ENCODE data around the gene SBF2.

Gene SBF2

DNA sequence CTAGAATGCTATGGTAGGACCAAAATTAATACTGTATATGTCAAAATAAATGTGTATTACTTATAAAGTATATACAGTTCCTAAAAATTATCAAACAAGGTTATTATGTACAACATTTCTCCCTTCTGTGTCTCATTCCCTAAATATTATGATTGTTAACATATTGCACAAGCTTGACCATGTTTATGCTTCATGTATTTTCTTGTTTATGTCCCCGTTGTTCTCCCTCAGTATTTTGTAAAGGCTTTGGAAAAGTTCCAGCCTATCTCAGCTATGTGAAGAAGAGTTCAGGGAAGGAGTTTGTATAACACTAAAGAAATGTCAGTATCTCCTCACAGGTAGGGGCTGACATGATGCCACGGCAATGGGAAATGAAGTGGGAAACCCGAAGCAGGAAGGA is 30.5 kb upstream of the SBF2 start:
- peaks cover 12% of the 10 kb centered on the region for H3K4me1 ChIP-seq (ENCODE audit: control insufficient read depth, insufficient read depth, low read length)

DNA sequence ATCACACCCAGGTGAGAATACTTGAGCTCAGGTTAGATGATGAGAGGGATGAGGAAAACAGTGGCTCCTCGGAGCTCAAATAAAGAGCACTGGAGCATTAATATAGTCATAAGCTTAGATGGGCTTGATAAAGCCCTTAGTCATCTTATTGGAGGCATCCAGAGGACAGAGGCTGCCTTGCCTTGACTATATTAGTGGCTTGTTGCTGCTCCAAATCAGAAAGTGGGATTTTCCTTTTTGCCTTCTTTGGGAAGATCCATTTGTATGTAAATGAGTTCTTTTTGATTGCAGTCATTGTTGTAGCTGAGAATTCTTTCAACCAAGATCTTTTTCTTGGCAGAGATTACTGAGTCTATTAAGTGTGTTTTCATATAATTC is 29.8 kb upstream of the SBF2 start:
- no peaks in the 10 kb centered on the region for H3K9me3 ChIP-seq (ENCODE audit: control insufficient read depth, insufficient read depth, low read length)
- peaks cover 12% of the 10 kb centered on the region for H3K4me1 ChIP-seq (ENCODE audit: control insufficient read depth, insufficient read depth, low read length)
- no peaks in the 10 kb centered on the region for H3K27me3 ChIP-seq (ENCODE audit: control insufficient read depth, insufficient read depth, low read length)
- no peak overlapping the region for H3K4me3 ChIP-seq (ENCODE audit: low read depth, low read length)
- no peak overlapping the region for H3K9ac ChIP-seq (ENCODE audit: low read depth, low read length)
- H3K36me3 ChIP-seq (ENCODE audit: control insufficient read depth, insufficient read depth, low read length): no peaks in the 10 kb centered on the region

More for the DNA sequence above, 30.5 kb upstream of the SBF2 start:
- H3K36me3 ChIP-seq (ENCODE audit: control insufficient read depth, insufficient read depth, low read length): no peaks in the 10 kb centered on the region
- H3K4me3 ChIP-seq (ENCODE audit: low read depth, low read length): no peak overlapping the region
- no peaks in the 10 kb centered on the region for H3K27me3 ChIP-seq (ENCODE audit: control insufficient read depth, insufficient read depth, low read length)
- no peak overlapping the region for H3K9ac ChIP-seq (ENCODE audit: low read depth, low read length)
- H3K9me3 ChIP-seq (ENCODE audit: control insufficient read depth, insufficient read depth, low read length): no peaks in the 10 kb centered on the region

DNA sequence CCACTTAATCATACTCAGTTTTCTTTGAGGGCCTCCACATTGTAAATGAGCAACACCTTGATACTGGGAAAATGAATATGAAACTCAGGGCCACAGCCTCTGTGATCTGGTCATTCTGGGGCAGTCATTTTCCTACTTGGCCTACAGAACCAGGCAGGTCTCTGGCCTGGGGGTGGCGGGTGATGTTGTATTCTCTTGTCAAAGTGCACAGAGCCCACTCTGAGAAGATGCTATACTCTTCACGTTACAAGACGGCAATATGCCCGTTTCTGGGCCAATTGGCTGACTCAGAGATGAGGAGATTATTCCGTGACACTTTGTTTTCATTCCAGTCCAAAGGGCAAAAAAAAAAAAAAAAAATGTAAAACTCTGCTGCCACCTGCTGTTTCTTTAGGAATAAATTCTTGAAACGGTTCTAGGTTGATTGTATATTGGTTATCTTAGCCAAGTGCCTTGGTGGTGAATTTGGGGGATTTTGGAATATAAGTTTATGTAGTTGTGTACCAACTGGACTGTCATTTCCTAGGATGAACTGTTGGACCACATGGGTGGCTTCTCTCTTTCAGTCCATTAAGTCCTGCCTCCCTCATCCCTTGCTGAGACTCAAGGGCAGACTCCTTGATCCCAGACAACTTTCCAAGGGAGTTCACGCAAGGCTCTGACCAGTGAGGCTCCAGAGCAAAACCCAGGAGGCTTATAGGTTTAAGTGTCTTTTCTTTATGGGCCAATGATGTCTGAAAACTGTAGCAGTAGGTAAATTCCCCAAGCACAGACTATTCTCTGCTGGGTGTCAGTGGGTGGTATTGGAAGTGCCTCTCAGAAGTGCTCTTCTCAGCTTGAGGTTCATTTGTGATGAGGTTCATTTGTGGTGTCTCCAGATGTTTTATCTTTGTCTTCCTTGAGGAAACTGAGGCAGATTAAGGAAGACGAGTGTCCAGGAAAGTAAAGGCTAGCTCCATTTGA is 29.1 kb upstream of the SBF2 start:
- H3K4me1 ChIP-seq (ENCODE audit: control insufficient read depth, insufficient read depth, low read length): peaks cover 11% of the 10 kb centered on the region
- H3K9ac ChIP-seq (ENCODE audit: low read depth, low read length): no peak overlapping the region
- no peaks in the 10 kb centered on the region for H3K36me3 ChIP-seq (ENCODE audit: control insufficient read depth, insufficient read depth, low read length)
- H3K27me3 ChIP-seq (ENCODE audit: control insufficient read depth, insufficient read depth, low read length): no peaks in the 10 kb centered on the region
- no peaks in the 10 kb centered on the region for H3K9me3 ChIP-seq (ENCODE audit: control insufficient read depth, insufficient read depth, low read length)
- H3K4me3 ChIP-seq (ENCODE audit: low read depth, low read length): no peak overlapping the region

DNA sequence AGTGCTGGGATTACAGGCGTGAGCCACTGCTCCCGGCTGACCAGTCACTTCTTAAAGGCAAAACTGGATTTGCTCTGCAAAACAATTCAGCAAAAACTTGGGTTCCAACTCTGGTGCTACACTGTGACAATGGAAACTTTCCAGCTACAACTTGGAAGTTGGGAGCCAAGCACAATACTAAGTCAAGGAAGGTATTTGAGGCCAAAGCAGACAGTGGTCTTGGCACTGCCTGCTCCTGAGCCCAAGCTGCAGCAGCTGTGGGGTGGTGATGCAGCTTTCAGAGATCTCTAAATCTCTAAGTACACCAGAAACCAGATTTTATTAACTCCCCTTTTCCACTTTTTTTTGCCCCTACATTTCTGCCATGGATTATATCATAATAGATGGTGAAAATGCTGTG is 28.4 kb upstream of the SBF2 start:
- no peaks in the 10 kb centered on the region for H3K36me3 ChIP-seq (ENCODE audit: control insufficient read depth, insufficient read depth, low read length)
- no peaks in the 10 kb centered on the region for H3K27me3 ChIP-seq (ENCODE audit: control insufficient read depth, insufficient read depth, low read length)
- no peak overlapping the region for H3K9ac ChIP-seq (ENCODE audit: low read depth, low read length)
- no peak overlapping the region for H3K4me3 ChIP-seq (ENCODE audit: low read depth, low read length)
- H3K9me3 ChIP-seq (ENCODE audit: control insufficient read depth, insufficient read depth, low read length): no peaks in the 10 kb centered on the region
- H3K4me1 ChIP-seq (ENCODE audit: control insufficient read depth, insufficient read depth, low read length): peaks cover 14% of the 10 kb centered on the region

DNA sequence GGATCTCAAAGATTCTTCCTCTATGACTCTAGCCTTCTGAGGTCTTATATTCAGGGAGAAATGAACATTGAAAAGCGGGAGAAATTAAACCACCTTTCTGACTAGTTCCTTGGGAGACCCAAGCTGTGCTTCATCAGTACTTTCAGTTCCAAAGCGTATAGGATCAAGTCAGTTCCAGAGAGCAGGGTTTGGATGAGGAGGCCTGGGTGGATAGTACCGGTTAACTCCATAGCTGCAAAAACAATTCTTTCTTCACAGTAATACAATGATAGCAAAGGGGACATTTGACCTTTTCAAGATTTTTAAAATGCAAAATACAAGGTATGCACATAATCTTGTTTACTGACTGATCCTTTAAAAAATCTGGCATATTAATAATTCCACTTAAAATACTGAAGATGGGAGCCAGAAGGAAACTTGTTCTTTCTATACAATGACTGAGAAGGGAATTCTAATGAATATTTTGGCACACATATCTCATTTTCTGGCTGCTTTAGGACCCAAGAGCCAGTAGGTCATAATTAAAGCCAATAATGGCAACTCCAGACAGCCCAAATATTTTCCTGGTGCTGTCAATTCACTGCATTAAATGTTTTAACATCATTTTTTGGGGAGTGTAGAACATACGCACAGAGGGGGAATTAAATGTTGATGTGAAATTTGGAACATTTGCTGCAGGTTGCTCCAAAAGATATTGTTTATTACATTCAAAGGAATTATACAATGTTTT is 26.9 kb upstream of the SBF2 start:
- no peaks in the 10 kb centered on the region for H3K9me3 ChIP-seq (ENCODE audit: control insufficient read depth, insufficient read depth, low read length)
- no peak overlapping the region for H3K9ac ChIP-seq (ENCODE audit: low read depth, low read length)
- no peak overlapping the region for H3K4me3 ChIP-seq (ENCODE audit: low read depth, low read length)
- no peaks in the 10 kb centered on the region for H3K27me3 ChIP-seq (ENCODE audit: control insufficient read depth, insufficient read depth, low read length)
- peaks cover 14% of the 10 kb centered on the region for H3K4me1 ChIP-seq (ENCODE audit: control insufficient read depth, insufficient read depth, low read length)
- no peaks in the 10 kb centered on the region for H3K36me3 ChIP-seq (ENCODE audit: control insufficient read depth, insufficient read depth, low read length)

DNA sequence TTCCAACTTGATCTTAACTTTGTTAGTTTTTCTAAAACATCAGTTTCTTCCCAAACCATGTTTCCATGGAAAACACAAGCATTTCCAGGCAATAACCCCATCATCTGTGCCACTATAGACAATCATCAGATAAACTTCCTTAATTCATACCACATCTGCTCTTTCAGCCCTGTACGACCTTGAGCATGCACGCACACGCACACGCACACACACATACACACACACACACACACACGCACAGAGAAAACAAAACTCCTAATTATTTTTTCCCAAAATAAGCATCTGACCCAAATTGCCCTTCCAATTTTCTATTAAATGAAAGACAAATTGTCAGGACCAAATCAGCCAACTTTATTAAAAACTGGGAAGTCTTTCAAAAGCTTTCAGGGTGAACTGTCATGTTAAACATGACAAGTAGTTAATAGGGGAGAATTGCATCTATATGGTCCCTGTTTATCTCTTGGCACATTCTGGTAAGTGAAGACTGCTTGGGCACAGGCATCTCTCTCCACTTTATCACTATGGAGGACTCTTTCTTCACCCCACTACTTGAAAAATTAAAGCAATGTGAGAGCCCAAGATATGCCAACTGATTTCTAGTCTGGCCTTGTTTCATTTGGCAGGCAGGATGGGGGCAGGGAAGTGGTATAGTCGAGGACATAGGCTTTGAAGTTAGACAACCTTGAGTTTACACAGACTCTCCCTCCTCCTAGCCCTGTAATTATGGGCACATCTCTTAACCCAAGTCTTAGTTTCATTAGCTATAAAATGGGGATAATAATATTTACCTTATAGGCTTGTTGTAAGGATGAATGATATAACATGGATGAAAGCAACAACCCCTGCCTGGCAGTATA is 25.9 kb upstream of the SBF2 start:
- H3K36me3 ChIP-seq (ENCODE audit: control insufficient read depth, insufficient read depth, low read length): no peaks in the 10 kb centered on the region
- H3K4me1 ChIP-seq (ENCODE audit: control insufficient read depth, insufficient read depth, low read length): peaks cover 14% of the 10 kb centered on the region
- no peaks in the 10 kb centered on the region for H3K9me3 ChIP-seq (ENCODE audit: control insufficient read depth, insufficient read depth, low read length)
- H3K4me3 ChIP-seq (ENCODE audit: low read depth, low read length): no peak overlapping the region
- H3K27me3 ChIP-seq (ENCODE audit: control insufficient read depth, insufficient read depth, low read length): no peaks in the 10 kb centered on the region
- H3K9ac ChIP-seq (ENCODE audit: low read depth, low read length): no peak overlapping the region

DNA sequence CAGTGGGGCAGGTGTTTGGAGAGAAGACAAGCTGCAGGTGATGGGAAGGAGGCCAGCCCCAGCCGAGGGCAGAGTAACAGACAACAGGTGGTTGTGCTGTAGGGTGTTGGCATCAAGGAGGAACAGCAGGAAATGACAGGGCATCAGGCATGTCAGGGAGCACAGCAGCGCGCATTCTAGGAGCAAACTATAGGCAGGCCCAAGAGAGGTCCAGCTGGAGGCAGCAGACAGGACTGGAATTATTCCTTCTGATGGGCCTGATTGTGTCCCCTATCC is 24.4 kb upstream of the SBF2 start:
- H3K4me1 ChIP-seq (ENCODE audit: control insufficient read depth, insufficient read depth, low read length): peaks cover 11% of the 10 kb centered on the region
- H3K36me3 ChIP-seq (ENCODE audit: control insufficient read depth, insufficient read depth, low read length): no peaks in the 10 kb centered on the region

DNA sequence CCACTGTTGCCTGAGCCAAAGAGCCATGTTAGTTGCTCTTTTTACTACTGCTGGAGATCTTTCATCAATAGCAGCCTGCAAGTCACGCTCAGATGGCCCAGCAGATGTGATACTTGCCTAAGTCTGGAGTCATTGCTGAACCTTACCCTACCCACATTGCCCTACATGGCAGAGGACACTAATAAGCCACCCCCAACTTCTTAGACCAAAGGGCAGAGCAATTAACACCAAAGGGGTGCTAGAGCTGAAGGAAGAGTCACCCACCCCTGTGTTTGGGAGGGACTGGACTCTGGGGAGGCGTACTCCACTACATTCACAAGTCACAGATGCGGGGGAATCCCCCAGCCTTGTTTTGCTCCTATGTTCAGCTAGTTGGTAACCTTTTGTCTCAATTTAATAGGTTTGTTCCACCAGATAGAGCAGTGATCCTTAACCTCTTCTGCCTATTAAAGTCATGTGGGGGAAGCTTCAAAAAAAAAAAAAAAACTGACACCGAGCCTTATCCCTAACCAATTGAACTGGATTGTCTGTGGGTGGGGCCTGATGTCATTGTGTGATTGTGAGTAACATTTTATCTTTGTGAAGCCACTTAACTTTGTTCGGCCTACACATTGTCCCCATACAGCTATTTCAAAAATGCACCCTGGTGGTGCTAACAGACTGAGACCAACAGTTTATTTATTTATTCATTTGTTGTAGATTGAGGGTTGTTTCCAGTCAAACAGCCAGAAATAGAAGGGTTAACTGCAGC is 23.9 kb upstream of the SBF2 start:
- no peaks in the 10 kb centered on the region for H3K36me3 ChIP-seq (ENCODE audit: control insufficient read depth, insufficient read depth, low read length)
- no peak overlapping the region for H3K9ac ChIP-seq (ENCODE audit: low read depth, low read length)
- peaks cover 7% of the 10 kb centered on the region for H3K4me1 ChIP-seq (ENCODE audit: control insufficient read depth, insufficient read depth, low read length)
- no peaks in the 10 kb centered on the region for H3K9me3 ChIP-seq (ENCODE audit: control insufficient read depth, insufficient read depth, low read length)
- no peak overlapping the region for H3K4me3 ChIP-seq (ENCODE audit: low read depth, low read length)
- no peaks in the 10 kb centered on the region for H3K27me3 ChIP-seq (ENCODE audit: control insufficient read depth, insufficient read depth, low read length)

More for the DNA sequence above, 24.4 kb upstream of the SBF2 start:
- H3K9ac ChIP-seq (ENCODE audit: low read depth, low read length): no peak overlapping the region
- H3K4me3 ChIP-seq (ENCODE audit: low read depth, low read length): no peak overlapping the region
- H3K27me3 ChIP-seq (ENCODE audit: control insufficient read depth, insufficient read depth, low read length): no peaks in the 10 kb centered on the region
- no peaks in the 10 kb centered on the region for H3K9me3 ChIP-seq (ENCODE audit: control insufficient read depth, insufficient read depth, low read length)

DNA sequence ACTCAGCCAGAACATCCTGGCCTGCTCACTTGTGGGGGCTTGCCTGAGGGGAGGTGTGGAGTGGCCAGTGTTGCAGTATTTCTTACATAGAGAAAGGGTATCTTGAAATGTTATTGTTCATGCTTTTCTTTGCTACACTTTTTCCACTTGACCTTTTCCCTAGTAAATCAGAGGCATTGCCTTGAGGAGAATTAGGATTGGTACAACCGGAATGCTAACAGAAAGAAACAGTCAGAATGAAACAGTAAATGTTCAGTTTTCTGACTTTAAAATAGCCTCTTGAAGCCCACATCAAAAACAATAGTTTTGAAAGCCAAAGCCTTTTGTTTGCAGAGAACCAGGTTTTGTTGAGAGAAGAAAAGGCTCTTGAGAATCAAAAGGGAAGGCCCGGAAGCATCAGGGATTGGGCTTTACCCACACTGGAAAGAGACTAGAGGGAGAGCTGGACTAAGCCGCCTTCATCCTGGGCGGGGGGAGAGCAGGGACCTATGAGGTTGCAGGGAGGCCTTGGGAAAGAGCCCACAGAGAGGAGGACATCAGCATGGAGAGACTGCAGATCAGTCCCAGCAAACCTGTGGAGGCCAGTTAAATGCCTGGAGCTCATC is 23.2 kb upstream of the SBF2 start:
- no peaks in the 10 kb centered on the region for H3K27me3 ChIP-seq (ENCODE audit: control insufficient read depth, insufficient read depth, low read length)
- H3K4me1 ChIP-seq (ENCODE audit: control insufficient read depth, insufficient read depth, low read length): peaks cover 7% of the 10 kb centered on the region
- no peak overlapping the region for H3K9ac ChIP-seq (ENCODE audit: low read depth, low read length)
- H3K9me3 ChIP-seq (ENCODE audit: control insufficient read depth, insufficient read depth, low read length): no peaks in the 10 kb centered on the region
- H3K4me3 ChIP-seq (ENCODE audit: low read depth, low read length): no peak overlapping the region
- H3K36me3 ChIP-seq (ENCODE audit: control insufficient read depth, insufficient read depth, low read length): no peaks in the 10 kb centered on the region

DNA sequence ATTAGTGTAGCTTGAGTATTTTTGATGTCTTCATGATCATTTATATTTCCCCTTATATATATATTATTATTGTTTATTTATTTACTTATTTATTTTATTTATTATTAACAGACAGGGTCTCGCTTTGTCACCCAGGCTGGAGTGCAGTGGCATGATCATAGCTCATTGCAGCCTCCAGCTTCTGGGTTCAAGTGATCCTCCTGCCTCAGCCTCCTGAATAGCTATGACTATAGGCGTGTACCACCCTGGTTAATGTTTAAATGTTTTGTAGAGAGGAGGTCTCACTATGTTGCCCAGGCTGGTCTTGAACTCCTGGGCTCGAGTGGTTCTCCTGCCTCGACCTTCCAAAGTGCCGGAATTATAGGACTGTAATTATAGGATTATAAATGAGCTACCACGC is 21.1 kb upstream of the SBF2 start:
- Histone ChIP-seq H3K9ac (ENCODE audit: low read depth, low read length) (no peak overlapping the region), H3K4me1 (ENCODE audit: control insufficient read depth, insufficient read depth, low read length) (peaks cover 9% of the 10 kb centered on the region), H3K4me3 (ENCODE audit: low read depth, low read length) (no peak overlapping the region), H3K36me3 (ENCODE audit: control insufficient read depth, insufficient read depth, low read length) (no peaks in the 10 kb centered on the region), H3K27me3 (ENCODE audit: control insufficient read depth, insufficient read depth, low read length) (no peaks in the 10 kb centered on the region), H3K9me3 (ENCODE audit: control insufficient read depth, insufficient read depth, low read length) (no peaks in the 10 kb centered on the region)
